Neural cell (in vitro differentiated cells): ENCODE results near the gene RAB27A. TPM values are rescaled to one million over a fixed set of nuclear protein-coding genes. Genes with fewer than 3 reads are reported as not detected.

Experiments used
- H2AFZ ChIP-seq: fragments of 200-600, 300-800 bp; sonication (generic), shearing (Covaris generic); 2 replicates; pipeline ENCODE4 v1.6.0; 2014; ENCODE audit warnings: low read depth, mild to moderate bottlenecking, antibody characterized with exemption, low read length, moderate library complexity
- H3F3A ChIP-seq: fragments of 200-600 bp; shearing (Covaris generic); 2 replicates; pipeline ENCODE4 v1.6.1; 2016; ENCODE audit warnings: mild to moderate bottlenecking, moderate library complexity, mixed read lengths, antibody characterized with exemption, low read length; ENCODE audit not compliant: insufficient read depth, poor library complexity, severe bottlenecking
- H3K27ac ChIP-seq: fragments of 200-600, 300-800 bp; sonication (generic), shearing (Covaris generic); 2 replicates; pipeline ENCODE4 v1.5.1; 2014; ENCODE audit warnings: mild to moderate bottlenecking, low read length, moderate library complexity
- H3K27me3 ChIP-seq: fragments of 300-800, 200-600 bp; sonication (generic), shearing (Covaris generic); 2 replicates; pipeline ENCODE4 v1.6.0; 2014; ENCODE audit warnings: mild to moderate bottlenecking, low read depth, low read length, moderate library complexity; ENCODE audit not compliant: insufficient read depth
- H3K36me3 ChIP-seq: fragments of 300-800, 200-600 bp; sonication (generic), shearing (Covaris generic); 2 replicates; pipeline ENCODE4 v1.5.1; 2014; ENCODE audit warnings: mild to moderate bottlenecking, antibody characterized with exemption, low read length, moderate library complexity; ENCODE audit not compliant: insufficient read depth
- H3K4me2 ChIP-seq: fragments of 300-800, 200-600 bp; sonication (generic), shearing (Covaris generic); 2 replicates; pipeline ENCODE4 v1.6.0; 2014; ENCODE audit warnings: mild to moderate bottlenecking, low read length
- H3K4me3 ChIP-seq: fragments of 300-800, 200-600 bp; sonication (generic), shearing (Covaris generic); 2 replicates; pipeline ENCODE4 v1.5.1; 2014; ENCODE audit warnings: mild to moderate bottlenecking, low read length, moderate library complexity
- H3K79me2 ChIP-seq: fragments of 200-600 bp; shearing (Covaris generic); replicated peaks from 2 replicates; pipeline ENCODE4 v1.6.0; 2014; ENCODE audit warnings: mild to moderate bottlenecking, low read length, moderate library complexity; ENCODE audit not compliant: insufficient read depth
- H3K9ac ChIP-seq: fragments of 300-800, 200-600 bp; sonication (generic), shearing (Covaris generic); 2 replicates; pipeline ENCODE4 v1.6.1; 2016; ENCODE audit warnings: mild to moderate bottlenecking, low read length, mixed read lengths
- H3K9me2 ChIP-seq: fragments of 200-600 bp; shearing (Covaris generic); 2 replicates; pipeline ENCODE4 v1.6.1; 2016; ENCODE audit warnings: mild to moderate bottlenecking, low read length, mixed read lengths; ENCODE audit not compliant: insufficient read depth
- H3K9me3 ChIP-seq: fragments of 200-600, 300-800 bp; sonication (generic), shearing (Covaris generic); 2 replicates; pipeline ENCODE4 v1.6.1; 2016; ENCODE audit warnings: mild to moderate bottlenecking, mixed run types, low read length, moderate library complexity, mixed read lengths
- H4K20me1 ChIP-seq: fragments of 200-600 bp; shearing (Covaris generic); 2 replicates; pipeline ENCODE4 v1.6.1; 2016; ENCODE audit warnings: mild to moderate bottlenecking, mixed run types; ENCODE audit not compliant: insufficient read depth
- CTCF ChIP-seq: fragments of 450-650 bp; IDR thresholded peaks from 2 replicates; pipeline ENCODE4 v1.5.1; 2014; ENCODE audit warnings: antibody characterized with exemption, mild to moderate bottlenecking, moderate library complexity; ENCODE audit not compliant: poor library complexity, severe bottlenecking
- EP300 ChIP-seq: fragments of 450-650 bp; conservative IDR thresholded peaks from 2 replicates; pipeline ENCODE4 v1.6.1; 2014; ENCODE audit warnings: antibody characterized with exemption, mild to moderate bottlenecking, moderate library complexity; ENCODE audit not compliant: poor library complexity, severe bottlenecking
- EZH2 ChIP-seq: fragments of 200-600, 300-800 bp; shearing (Covaris generic), sonication (generic); IDR thresholded peaks from 2 replicates; pipeline ENCODE4 v1.6.1; 2014; ENCODE audit warnings: antibody characterized with exemption, low read length, borderline replicate concordance, mild to moderate bottlenecking; ENCODE audit not compliant: insufficient read depth, poor library complexity, severe bottlenecking
- MXI1 ChIP-seq: fragments of 450-650 bp; conservative IDR thresholded peaks from 2 replicates; pipeline ENCODE4 v1.6.1; 2014; ENCODE audit warnings: antibody characterized with exemption, mild to moderate bottlenecking; ENCODE audit not compliant: poor library complexity, severe bottlenecking
- POLR2AphosphoS5 ChIP-seq: IDR thresholded peaks from 2 replicates; pipeline ENCODE4 v1.6.1; 2012
- RAD21 ChIP-seq: fragments of 450-650 bp; conservative IDR thresholded peaks from 2 replicates; pipeline ENCODE4 v1.6.1; 2014; ENCODE audit warnings: antibody characterized with exemption, mild to moderate bottlenecking, moderate library complexity
- REST ChIP-seq: IDR thresholded peaks from 2 replicates; pipeline ENCODE4 v1.6.1; 2012; ENCODE audit warnings: borderline replicate concordance
- SMC3 ChIP-seq: fragments of 450-650 bp; conservative IDR thresholded peaks from 2 replicates; pipeline ENCODE4 v1.6.1; 2014; ENCODE audit warnings: antibody characterized with exemption, mild to moderate bottlenecking, moderate library complexity; ENCODE audit not compliant: poor library complexity
- TAF1 ChIP-seq: IDR thresholded peaks from 2 replicates; pipeline ENCODE4 v1.6.1; 2012; ENCODE audit warnings: low read depth
- polyA plus RNA-seq: library from polyadenylated mRNA; depleted of rRNA; stranded (reverse); fragments of >200 nt; gene quantifications from 2 replicates; pipeline ENCODE4 v1.2.3, GENCODE V29; 2014

Gene RAB27A
- polyA plus RNA-seq, 1 donor from 2014 or later: 3.7 TPM

- Histone ChIP-seq H3K36me3 (no peaks in the 10 kb centered on the region), H2AFZ (no peak overlapping the region), H3F3A (no peaks in the 10 kb centered on the region), H4K20me1 (no peaks in the 10 kb centered on the region), H3K27ac (no peak overlapping the region), H3K9me3 (no peaks in the 10 kb centered on the region), H3K4me2 (no peak overlapping the region), H3K4me3 (no peak overlapping the region), H3K27me3 (no peaks in the 10 kb centered on the region), H3K9me2 (no peaks in the 10 kb centered on the region), H3K9ac (no peak overlapping the region), H3K79me2 (no peaks in the 10 kb centered on the region)
- TF ChIP-seq SMC3 (no peak), TAF1 (no peak), EZH2 (no peak), REST (no peak), MXI1 (no peak), POLR2AphosphoS5 (no peak), EP300 (no peak), CTCF (no peak), RAD21 (no peak)
These were observed 67.0 kb downstream of the RAB27A start for GRCh38 chr15:55222588-55222987.

DNA sequence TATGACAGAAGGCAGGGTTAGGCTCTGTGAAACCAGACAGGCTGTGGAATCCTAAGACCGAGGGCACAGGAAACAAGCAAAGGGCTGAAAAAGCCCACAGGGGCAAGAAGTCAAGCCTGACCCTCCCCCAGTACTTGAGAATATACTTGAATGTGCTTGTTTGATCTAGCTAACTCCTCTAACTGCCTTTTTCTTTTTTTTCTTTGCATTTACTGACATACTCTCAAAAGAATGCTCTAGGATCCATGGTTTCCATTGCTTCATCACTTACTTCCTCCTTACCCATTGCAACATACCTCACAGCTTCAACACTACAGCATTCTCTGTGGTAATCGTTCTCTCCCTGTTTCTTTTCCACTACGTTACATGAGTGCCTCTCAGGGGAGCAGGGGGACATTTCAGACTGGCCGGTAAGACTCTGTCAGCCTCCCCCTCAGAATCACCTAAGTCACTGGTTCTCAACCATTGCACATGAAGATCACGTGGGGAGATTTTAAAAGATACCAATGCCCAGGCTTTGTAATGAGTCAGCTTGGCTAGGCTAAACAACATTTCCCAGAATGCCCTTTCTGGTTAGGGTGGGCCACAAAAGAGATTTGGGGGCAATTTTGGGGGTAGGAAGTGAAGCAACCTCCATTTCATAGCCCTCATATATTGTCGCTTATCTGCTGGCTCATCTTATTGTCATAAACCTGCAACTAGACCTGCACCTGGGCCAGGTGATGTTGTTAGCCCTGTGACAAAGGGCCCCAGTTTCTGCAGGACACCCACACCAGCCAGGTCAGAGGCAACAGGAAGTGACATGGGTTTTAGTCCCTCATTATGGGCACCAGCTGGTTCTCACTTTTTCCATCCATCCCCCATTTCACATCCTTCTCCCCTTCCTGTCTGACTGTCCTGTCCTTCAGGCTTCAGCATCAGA, 68.3 kb downstream of the RAB27A start:
- H3K9ac ChIP-seq: no peak overlapping the region
- TF ChIP-seq RAD21 (no peak), EZH2 (no peak), TAF1 (no peak), CTCF (no peak), SMC3 (no peak)
- H3K9me3 ChIP-seq: no peaks in the 10 kb centered on the region
- no peaks in the 10 kb centered on the region for H4K20me1 ChIP-seq
- H3K79me2 ChIP-seq: no peaks in the 10 kb centered on the region
- no peaks in the 10 kb centered on the region for H3K27me3 ChIP-seq
- H3K27ac ChIP-seq: no peak overlapping the region
- no peak overlapping the region for H2AFZ ChIP-seq
- no peaks in the 10 kb centered on the region for H3F3A ChIP-seq
- H3K36me3 ChIP-seq: no peaks in the 10 kb centered on the region
- H3K4me2 ChIP-seq: no peak overlapping the region
- H3K4me3 ChIP-seq: no peak overlapping the region
- no peaks in the 10 kb centered on the region for H3K9me2 ChIP-seq
